Keratinocyte (primary cell): ENCODE results near the gene SLCO3A1. TPM values are rescaled to one million over a fixed set of nuclear protein-coding genes. Genes with fewer than 3 reads are reported as not detected.

ENCODE experiments used
- DNase-seq: peaks from one replicate; pipeline ENCODE4 v3.0.0-alpha.2; 2011; ENCODE audit warnings: low read depth, missing footprints, low spot score
- FAIRE-seq: peaks from 2 replicates; lab custom pipeline; 2011; peaks lifted over from hg19 to GRCh38; lab: Jason Lieb, UNC
- H2AFZ ChIP-seq: 2 replicates; pipeline ENCODE4 v1.6.0; 2012; ENCODE audit warnings: low read length, control low read depth, inconsistent platforms; ENCODE audit not compliant: control insufficient read depth
- H3K27ac ChIP-seq: 2 replicates; pipeline ENCODE4 v1.5.1; 2011; ENCODE audit warnings: low read length; ENCODE audit not compliant: control insufficient read depth, insufficient read depth
- H3K27me3 ChIP-seq: 3 replicates; pipeline ENCODE4 v1.6.0; 2011; ENCODE audit warnings: low read length; ENCODE audit not compliant: control insufficient read depth, insufficient read depth; ENCODE audit errors: extremely low read depth
- H3K36me3 ChIP-seq, 2 experiments: 2 replicates in 1 of 2; 3 replicates in 1 of 2; pipeline ENCODE4 v1.5.1; 2011; ENCODE audit warnings: low read length in 2 of 2, mild to moderate bottlenecking in 1 of 2; ENCODE audit not compliant: control insufficient read depth in 2 of 2, insufficient read depth in 2 of 2; ENCODE audit errors: extremely low read depth in 1 of 2
- H3K4me1 ChIP-seq: 3 replicates; pipeline ENCODE4 v1.5.1; 2011; ENCODE audit warnings: low read length; ENCODE audit not compliant: control insufficient read depth, insufficient read depth; ENCODE audit errors: extremely low read depth
- H3K4me2 ChIP-seq: 3 replicates; pipeline ENCODE4 v1.6.0; 2011; ENCODE audit warnings: low read depth, low read length; ENCODE audit not compliant: control insufficient read depth, insufficient read depth; ENCODE audit errors: extremely low read depth
- H3K4me3 ChIP-seq, 3 experiments: fragments of 200-600 bp in 1 of 3; sonication (generic) in 1 of 3; 2 replicates in 2 of 3; 3 replicates in 1 of 3; pipeline ENCODE4 v1.5.1; 2011 to 2016; ENCODE audit warnings: low read length in 3 of 3, mild to moderate bottlenecking in 3 of 3, control low read depth in 2 of 3, inconsistent platforms in 1 of 3, low read depth in 1 of 3, mixed read lengths in 1 of 3, mixed run types in 1 of 3, moderate library complexity in 1 of 3; ENCODE audit not compliant: control insufficient read depth in 2 of 3, insufficient read depth in 2 of 3; ENCODE audit errors: extremely low read depth in 1 of 3
- H3K79me2 ChIP-seq: 2 replicates; pipeline ENCODE4 v1.6.0; 2012; ENCODE audit warnings: low read length; ENCODE audit not compliant: control insufficient read depth, insufficient read depth
- H3K9ac ChIP-seq: 3 replicates; pipeline ENCODE4 v1.6.0; 2011; ENCODE audit warnings: low read length; ENCODE audit not compliant: control insufficient read depth, insufficient read depth; ENCODE audit errors: extremely low read depth
- H3K9me1 ChIP-seq: 3 replicates; pipeline ENCODE4 v1.6.0; 2011; ENCODE audit warnings: low read length; ENCODE audit not compliant: control insufficient read depth, insufficient read depth; ENCODE audit errors: extremely low read depth
- H3K9me3 ChIP-seq: 2 replicates; pipeline ENCODE4 v1.5.1; 2012; ENCODE audit warnings: low read depth, low read length; ENCODE audit not compliant: control insufficient read depth
- H4K20me1 ChIP-seq: 3 replicates; pipeline ENCODE4 v1.6.0; 2011; ENCODE audit warnings: low read length; ENCODE audit not compliant: control insufficient read depth, insufficient read depth; ENCODE audit errors: extremely low read depth
- CTCF ChIP-seq, 3 experiments: IDR thresholded peaks in 1 of 3; conservative IDR thresholded peaks in 1 of 3; optimal IDR thresholded peaks in 1 of 3; 2 replicates in 2 of 3; 3 replicates in 1 of 3; pipeline versions ENCODE3 to v1.5.1; 2011; ENCODE audit warnings: low read length in 3 of 3, mild to moderate bottlenecking in 3 of 3, moderate library complexity in 2 of 3, control low read depth in 1 of 3, inconsistent platforms in 1 of 3; ENCODE audit not compliant: insufficient read depth in 2 of 3; ENCODE audit errors: extremely low read depth in 1 of 3
- EZH2 ChIP-seq: IDR thresholded peaks from one replicate; pipeline ENCODE4 v1.6.1; 2012; ENCODE audit warnings: inconsistent platforms, mild to moderate bottlenecking, low read length, moderate library complexity
- dilution Hi-C: fragments of 300-500 bp; cut with MboI; formaldehyde crosslinking; loops from one replicate; pipeline ENCODE4 v1.7.0; 2020; ENCODE audit warnings: low sequenced_read_pairs; ENCODE audit not compliant: extremely low pct_ligation_motif_present
- polyA plus RNA-seq, 5 experiments: library from polyadenylated mRNA; depleted of rRNA in 3 of 5; stranded (reverse) in 3 of 5; stranded (forward) in 1 of 5; unstranded in 1 of 5; fragments of >200 nt; gene quantifications; 1 replicate in 1 of 5; 2 replicates in 3 of 5; 3 replicates in 1 of 5; pipeline versions ENCODE4 v1.2.1 to v1.2.3, GENCODE V29; 2011 to 2012; ENCODE audit warnings: missing spikeins in 2 of 5, low read depth in 1 of 5, low replicate concordance in 1 of 5

Gene SLCO3A1
- polyA plus RNA-seq, 1 donor (not counting 4 experiments of a cell fraction or from before 2014, with no cell fraction given): 21.3 TPM

- FAIRE-seq: no peak
- H3K9ac ChIP-seq: no peak overlapping the region
These were observed 7.0 kb downstream of the SLCO3A1 start for GRCh38 chr15:91860498-91860897.

GRCh38 chr15:91861223-91861622 is 7.7 kb downstream of the SLCO3A1 start:
- no peak for DNase-seq
- Histone ChIP-seq H3K4me1 (peaks cover 49% of the 10 kb centered on the region), H3K4me3 (no peak overlapping the region), H3K9me3 (no peaks in the 10 kb centered on the region), H3K27ac (no peak overlapping the region), H2AFZ (no peak overlapping the region), H3K4me2 (no peak overlapping the region), H4K20me1 (no peaks in the 10 kb centered on the region), H3K9ac (no peak overlapping the region), H3K36me3 (peaks cover 0 to 1% of the 10 kb centered on the region in 2 experiments), H3K9me1 (no peaks in the 10 kb centered on the region), H3K79me2 (peaks cover 67% of the 10 kb centered on the region), H3K27me3 (no peaks in the 10 kb centered on the region)
- no peak for FAIRE-seq
- dilution Hi-C loops: no loop called here
- TF ChIP-seq CTCF (optimal IDR thresholded peaks at IDR 0.05 in 1 of 3, IDR thresholded peaks at IDR 0.05 in 1 of 3, conservative IDR thresholded peaks at IDR 0.05 in 1 of 3; ENCODE audit: extremely low read depth in 1 of 3, insufficient read depth in 2 of 3, low read length in 3 of 3): no peak
- no peak for TF ChIP-seq EZH2

More at GRCh38 chr15:91860498-91860897, 7.0 kb downstream of the SLCO3A1 start:
- H3K9me3 ChIP-seq: no peaks in the 10 kb centered on the region
- peaks cover 0 to 1% of the 10 kb centered on the region in 2 experiments for H3K36me3 ChIP-seq
- dilution Hi-C loops: no loop called here
- H3K4me1 ChIP-seq: peaks cover 49% of the 10 kb centered on the region
- no peak overlapping the region for H3K4me2 ChIP-seq
- H3K27me3 ChIP-seq: no peaks in the 10 kb centered on the region
- H4K20me1 ChIP-seq: no peaks in the 10 kb centered on the region
- no peak for DNase-seq
- H3K79me2 ChIP-seq: peaks cover 67% of the 10 kb centered on the region
- H2AFZ ChIP-seq: no peak overlapping the region
- H3K27ac ChIP-seq: no peak overlapping the region
- H3K4me3 ChIP-seq: no peak overlapping the region
- TF ChIP-seq EZH2 (no peak), CTCF (optimal IDR thresholded peaks at IDR 0.05 in 1 of 3, IDR thresholded peaks at IDR 0.05 in 1 of 3, conservative IDR thresholded peaks at IDR 0.05 in 1 of 3; ENCODE audit: extremely low read depth in 1 of 3, insufficient read depth in 2 of 3, low read length in 3 of 3) (no peak)
- H3K9me1 ChIP-seq: no peaks in the 10 kb centered on the region
